GM23248 (cell line): ENCODE measurements around the gene ZNF555.

ENCODE experiments used
- EZH2 ChIP-seq: fragments of 200-600 bp; sonication (generic); IDR thresholded peaks from 2 replicates; pipeline ENCODE4 v1.6.1; 2018; ENCODE audit warnings: antibody characterized with exemption, mild to moderate bottlenecking; ENCODE audit not compliant: insufficient read depth, poor library complexity, severe bottlenecking
- EZH2phosphoT487 ChIP-seq: fragments of 200-600 bp; sonication (generic); IDR thresholded peaks from 2 replicates; pipeline ENCODE4 v1.6.1; 2018; ENCODE audit warnings: antibody characterized with exemption, moderate library complexity, mild to moderate bottlenecking, low read depth; ENCODE audit not compliant: insufficient read depth

GRCh38 chr19:2867025-2867991, 26.0 kb downstream of the ZNF555 start, which contains the start of gene ZNF556:
- no peak for TF ChIP-seq EZH2phosphoT487
- no peak for TF ChIP-seq EZH2
